SK-N-SH treated with all-trans-retinoic acid at 6 μM for 48 hours (cell line): Measurements from ENCODE around the gene OBSCN.

Experiments
- ATAC-seq: fragments of 200-7000 bp; cut with Tn5 transposase; 3 replicates; pipeline ENCODE4 v1.9.1; 2020; ENCODE audit warnings: mild to moderate bottlenecking, moderate library complexity
- ARNTL ChIP-seq: fragments of 450-650 bp; formaldehyde crosslinking; IDR thresholded peaks from 2 replicates; pipeline ENCODE4 v1.5.0; 2020; ENCODE audit warnings: low read depth, mild to moderate bottlenecking, moderate library complexity, borderline replicate concordance
- BACH2 ChIP-seq: fragments of 250-450 bp; sonication (Bioruptor Pico); IDR thresholded peaks from 2 replicates; pipeline ENCODE4 v1.9.0; 2021; ENCODE audit warnings: mild to moderate bottlenecking, borderline replicate concordance
- CREB5 ChIP-seq: fragments of 250-450 bp; sonication (Bioruptor Pico); IDR thresholded peaks from 2 replicates; pipeline ENCODE4 v1.5.1; 2020; ENCODE audit warnings: low read depth, mild to moderate bottlenecking, moderate library complexity
- CSDC2 ChIP-seq: fragments of 250-450 bp; sonication (Bioruptor Pico); IDR thresholded peaks from 2 replicates; pipeline ENCODE4 v1.5.0; 2020; ENCODE audit warnings: mild to moderate bottlenecking, moderate library complexity
- ESRRG ChIP-seq: fragments of 250-450 bp; sonication (Bioruptor Pico); IDR thresholded peaks from 2 replicates; pipeline ENCODE4 v1.6.1; 2021; ENCODE audit warnings: mild to moderate bottlenecking
- GLIS3 ChIP-seq: fragments of 250-450 bp; sonication (Bioruptor Pico); IDR thresholded peaks from 2 replicates; pipeline ENCODE4 v1.5.0; 2020; ENCODE audit warnings: mild to moderate bottlenecking, moderate library complexity
- ISL1 ChIP-seq: fragments of 250-450 bp; sonication (Bioruptor Pico); IDR thresholded peaks from 2 replicates; pipeline ENCODE4 v2.1.2; 2022; ENCODE audit warnings: mild to moderate bottlenecking, moderate library complexity
- OSR1 ChIP-seq: fragments of 250-450 bp; sonication (Bioruptor Pico); IDR thresholded peaks from 2 replicates; pipeline ENCODE4 v1.8.0; 2022; ENCODE audit warnings: moderate library complexity, mild to moderate bottlenecking, inconsistent platforms
- PATZ1 ChIP-seq: fragments of 250-450 bp; sonication (Bioruptor Pico); IDR thresholded peaks from 2 replicates; pipeline ENCODE4 v1.8.0; 2020; ENCODE audit warnings: mild to moderate bottlenecking, moderate library complexity, borderline replicate concordance
- POU6F1 ChIP-seq: fragments of 250-450 bp; sonication (Bioruptor Pico); IDR thresholded peaks from 2 replicates; pipeline ENCODE4 v1.8.0; 2021; ENCODE audit warnings: low read depth, mild to moderate bottlenecking, moderate library complexity, borderline replicate concordance
- PPARA ChIP-seq: fragments of 250-450 bp; sonication (Bioruptor Pico); IDR thresholded peaks from 2 replicates; pipeline ENCODE4 v1.5.0; 2020; ENCODE audit warnings: mild to moderate bottlenecking, borderline replicate concordance
- RARB ChIP-seq: fragments of 250-450 bp; sonication (Bioruptor Pico); IDR thresholded peaks from 2 replicates; pipeline ENCODE4 v1.8.0; 2021; ENCODE audit warnings: mild to moderate bottlenecking, moderate library complexity
- SNAI2 ChIP-seq: fragments of 250-450 bp; sonication (Bioruptor Pico); IDR thresholded peaks from 2 replicates; pipeline ENCODE4 v1.5.0; 2020; ENCODE audit warnings: mild to moderate bottlenecking, moderate library complexity
- TOX ChIP-seq: fragments of 250-450 bp; sonication (Bioruptor Pico); IDR thresholded peaks from 2 replicates; pipeline ENCODE4 v1.8.0; 2021; ENCODE audit warnings: mild to moderate bottlenecking, moderate library complexity, borderline replicate concordance
- ZC3H10 ChIP-seq: fragments of 250-450 bp; sonication (Bioruptor Pico); IDR thresholded peaks from 2 replicates; pipeline ENCODE4 v1.5.1; 2021; ENCODE audit warnings: mild to moderate bottlenecking, moderate library complexity
- ZFP3 ChIP-seq: fragments of 250-450 bp; sonication (Bioruptor Pico); IDR thresholded peaks from 2 replicates; pipeline ENCODE4 v1.5.0; 2020; ENCODE audit warnings: mild to moderate bottlenecking, moderate library complexity
- ZFP30 ChIP-seq: fragments of 450-650 bp; formaldehyde crosslinking; IDR thresholded peaks from 2 replicates; pipeline ENCODE4 v1.5.0; 2022; ENCODE audit warnings: mild to moderate bottlenecking, moderate library complexity
- ZNF565 ChIP-seq: fragments of 450-650 bp; formaldehyde crosslinking; conservative IDR thresholded peaks from 2 replicates; pipeline ENCODE4 v1.5.0; 2020; ENCODE audit warnings: low read depth, mild to moderate bottlenecking, moderate library complexity
- ZNF70 ChIP-seq: fragments of 450-650 bp; formaldehyde crosslinking; IDR thresholded peaks from 2 replicates; pipeline ENCODE4 v1.5.0; 2020; ENCODE audit warnings: mild to moderate bottlenecking, moderate library complexity
- ZNF8 ChIP-seq: fragments of 450-650 bp; formaldehyde crosslinking; IDR thresholded peaks from 2 replicates; pipeline ENCODE4 v1.5.0; 2020; ENCODE audit warnings: mild to moderate bottlenecking, moderate library complexity
- TF ChIP-seq, protein P1 (sequence below): fragments of 250-450 bp; sonication (Bioruptor Pico); IDR thresholded peaks from 2 replicates; pipeline ENCODE4 v1.5.0; 2020; ENCODE audit warnings: mild to moderate bottlenecking, moderate library complexity
- TF ChIP-seq, protein P2 (sequence below): fragments of 250-450 bp; sonication (Bioruptor Pico); IDR thresholded peaks from 2 replicates; pipeline ENCODE4 v1.5.1; 2021; ENCODE audit warnings: mild to moderate bottlenecking, moderate library complexity

Gene OBSCN

GRCh38 chr1:228310162-228310792, 102.4 kb downstream of the OBSCN start:
- no peak for ATAC-seq
- TF ChIP-seq ZC3H10 (CRISPR knock-in tag) (no peak), ZNF70 (CRISPR knock-in tag) (no peak), BACH2 (CRISPR knock-in tag) (no peak), OSR1 (CRISPR knock-in tag) (no peak), GLIS3 (CRISPR knock-in tag) (no peak), RARB (CRISPR knock-in tag) (no peak), PATZ1 (CRISPR knock-in tag) (no peak), ZFP3 (no peak), ZNF565 (CRISPR knock-in tag) (no peak)

DNA sequence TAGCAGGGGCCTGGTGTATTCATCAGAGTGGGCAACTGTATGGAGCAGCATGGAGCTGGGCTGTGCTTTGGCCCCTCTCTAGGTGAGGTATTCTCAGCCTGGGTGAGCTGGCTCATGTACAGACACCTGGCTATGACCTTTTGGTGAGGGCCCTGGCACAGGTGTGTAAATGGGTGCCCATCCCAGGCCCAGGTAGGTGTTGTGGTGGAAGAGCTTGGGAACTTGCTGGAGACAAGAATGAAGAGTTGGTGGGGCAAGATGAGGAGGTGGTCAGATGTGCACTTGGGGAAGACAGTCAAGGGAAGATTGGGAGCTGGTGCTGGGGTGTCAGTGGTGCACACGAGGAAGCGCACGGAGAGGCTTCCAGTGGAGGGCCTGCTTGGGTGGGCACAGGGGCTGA, 103.2 kb downstream of the OBSCN start:
- no peak for ATAC-seq
- TF ChIP-seq CREB5 (CRISPR knock-in tag) = no peak
- no peak for TF ChIP-seq GLIS3 (CRISPR knock-in tag)
- TF ChIP-seq ZFP3 = no peak
- TF ChIP-seq, protein P1, sequence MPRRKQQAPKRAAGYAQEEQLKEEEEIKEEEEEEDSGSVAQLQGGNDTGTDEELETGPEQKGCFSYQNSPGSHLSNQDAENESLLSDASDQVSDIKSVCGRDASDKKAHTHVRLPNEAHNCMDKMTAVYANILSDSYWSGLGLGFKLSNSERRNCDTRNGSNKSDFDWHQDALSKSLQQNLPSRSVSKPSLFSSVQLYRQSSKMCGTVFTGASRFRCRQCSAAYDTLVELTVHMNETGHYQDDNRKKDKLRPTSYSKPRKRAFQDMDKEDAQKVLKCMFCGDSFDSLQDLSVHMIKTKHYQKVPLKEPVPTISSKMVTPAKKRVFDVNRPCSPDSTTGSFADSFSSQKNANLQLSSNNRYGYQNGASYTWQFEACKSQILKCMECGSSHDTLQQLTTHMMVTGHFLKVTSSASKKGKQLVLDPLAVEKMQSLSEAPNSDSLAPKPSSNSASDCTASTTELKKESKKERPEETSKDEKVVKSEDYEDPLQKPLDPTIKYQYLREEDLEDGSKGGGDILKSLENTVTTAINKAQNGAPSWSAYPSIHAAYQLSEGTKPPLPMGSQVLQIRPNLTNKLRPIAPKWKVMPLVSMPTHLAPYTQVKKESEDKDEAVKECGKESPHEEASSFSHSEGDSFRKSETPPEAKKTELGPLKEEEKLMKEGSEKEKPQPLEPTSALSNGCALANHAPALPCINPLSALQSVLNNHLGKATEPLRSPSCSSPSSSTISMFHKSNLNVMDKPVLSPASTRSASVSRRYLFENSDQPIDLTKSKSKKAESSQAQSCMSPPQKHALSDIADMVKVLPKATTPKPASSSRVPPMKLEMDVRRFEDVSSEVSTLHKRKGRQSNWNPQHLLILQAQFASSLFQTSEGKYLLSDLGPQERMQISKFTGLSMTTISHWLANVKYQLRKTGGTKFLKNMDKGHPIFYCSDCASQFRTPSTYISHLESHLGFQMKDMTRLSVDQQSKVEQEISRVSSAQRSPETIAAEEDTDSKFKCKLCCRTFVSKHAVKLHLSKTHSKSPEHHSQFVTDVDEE = no peak
- TF ChIP-seq ZFP30 (CRISPR knock-in tag) = no peak
- TF ChIP-seq ZNF70 (CRISPR knock-in tag) = no peak
- no peak for TF ChIP-seq ZC3H10 (CRISPR knock-in tag)
- TF ChIP-seq PPARA (CRISPR knock-in tag) = no peak
- no peak for TF ChIP-seq SNAI2
- TF ChIP-seq ARNTL (CRISPR knock-in tag) = no peak
- TF ChIP-seq ISL1 (CRISPR knock-in tag) = no peak
- TF ChIP-seq ESRRG (CRISPR knock-in tag) = no peak
- no peak for TF ChIP-seq BACH2 (CRISPR knock-in tag)
- TF ChIP-seq CSDC2 (CRISPR knock-in tag) = no peak
- TF ChIP-seq TOX (CRISPR knock-in tag) = no peak
- no peak for TF ChIP-seq ZNF8 (CRISPR knock-in tag)
- no peak for TF ChIP-seq POU6F1 (CRISPR knock-in tag)

DNA sequence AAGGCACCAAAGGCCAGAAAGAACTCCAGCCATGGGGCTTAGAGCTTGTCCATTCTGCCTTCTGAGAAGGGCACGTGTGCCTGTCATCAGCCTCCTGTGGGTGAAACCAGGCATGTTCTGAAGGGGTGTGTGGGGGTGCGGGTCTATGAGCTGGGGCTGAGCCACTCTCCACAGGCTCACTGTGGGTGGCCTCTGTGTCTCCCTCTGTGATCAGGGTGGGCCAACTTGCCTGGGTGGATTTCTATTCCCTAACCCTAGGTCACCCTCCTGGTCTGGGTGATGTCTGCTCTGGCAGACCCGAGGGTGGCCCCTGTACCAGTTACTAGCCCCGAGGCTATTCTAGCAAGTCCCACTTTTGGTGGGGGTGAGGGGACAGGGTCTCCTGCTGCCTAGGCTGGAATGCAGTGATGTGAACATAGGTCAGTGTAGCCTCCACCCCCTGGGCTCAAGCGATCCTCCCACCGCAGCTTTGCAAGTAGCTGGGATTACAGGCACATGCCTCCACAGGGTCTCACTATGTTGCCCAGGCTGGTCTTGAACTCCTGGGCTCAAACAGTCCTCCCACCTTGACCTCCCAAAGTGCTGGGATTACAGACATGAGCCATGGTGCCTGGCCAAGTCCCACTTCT, 104.4 kb downstream of the OBSCN start:
- no peak for ATAC-seq
- TF ChIP-seq ZC3H10 (CRISPR knock-in tag) = no peak
- TF ChIP-seq, protein P1 = no peak
- TF ChIP-seq ZNF565 (CRISPR knock-in tag) = no peak
- TF ChIP-seq CSDC2 (CRISPR knock-in tag) = no peak
- TF ChIP-seq, protein P2, sequence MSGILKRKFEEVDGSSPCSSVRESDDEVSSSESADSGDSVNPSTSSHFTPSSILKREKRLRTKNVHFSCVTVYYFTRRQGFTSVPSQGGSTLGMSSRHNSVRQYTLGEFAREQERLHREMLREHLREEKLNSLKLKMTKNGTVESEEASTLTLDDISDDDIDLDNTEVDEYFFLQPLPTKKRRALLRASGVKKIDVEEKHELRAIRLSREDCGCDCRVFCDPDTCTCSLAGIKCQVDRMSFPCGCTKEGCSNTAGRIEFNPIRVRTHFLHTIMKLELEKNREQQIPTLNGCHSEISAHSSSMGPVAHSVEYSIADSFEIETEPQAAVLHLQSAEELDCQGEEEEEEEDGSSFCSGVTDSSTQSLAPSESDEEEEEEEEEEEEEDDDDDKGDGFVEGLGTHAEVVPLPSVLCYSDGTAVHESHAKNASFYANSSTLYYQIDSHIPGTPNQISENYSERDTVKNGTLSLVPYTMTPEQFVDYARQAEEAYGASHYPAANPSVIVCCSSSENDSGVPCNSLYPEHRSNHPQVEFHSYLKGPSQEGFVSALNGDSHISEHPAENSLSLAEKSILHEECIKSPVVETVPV (CRISPR knock-in tag) = no peak
- TF ChIP-seq GLIS3 (CRISPR knock-in tag) = no peak
